BLaER1 (cell line): Measurements from ENCODE around the gene FAM136A.
"Not testable (repeated sequence)": the region's sequence is repeated elsewhere in the genome, so short reads cannot be mapped to it uniquely, and the experiment has no call there.

Experiments
- H3K27ac ChIP-seq: shearing (Covaris generic); formaldehyde crosslinking; 2 replicates; pipeline ENCODE4 v1.8.1; 2022
- H3K27me3 ChIP-seq: shearing (Covaris generic); formaldehyde crosslinking; 2 replicates; pipeline ENCODE4 v1.8.1; 2022
- H3K36me3 ChIP-seq: shearing (Covaris generic); formaldehyde crosslinking; 2 replicates; pipeline ENCODE4 v1.8.1; 2022
- H3K4me1 ChIP-seq: shearing (Covaris generic); formaldehyde crosslinking; 2 replicates; pipeline ENCODE4 v1.8.1; 2022
- H3K4me2 ChIP-seq: shearing (Covaris generic); formaldehyde crosslinking; 2 replicates; pipeline ENCODE4 v1.8.1; 2022
- H3K4me3 ChIP-seq: shearing (Covaris generic); formaldehyde crosslinking; 2 replicates; pipeline ENCODE4 v1.8.1; 2022
- H3K9ac ChIP-seq: shearing (Covaris generic); formaldehyde crosslinking; 2 replicates; pipeline ENCODE4 v1.8.1; 2022
- H3K9me3 ChIP-seq: shearing (Covaris generic); formaldehyde crosslinking; 2 replicates; pipeline ENCODE4 v1.8.1; 2022
- H4K20me1 ChIP-seq: shearing (Covaris generic); formaldehyde crosslinking; 2 replicates; pipeline ENCODE4 v1.8.1; 2022
- Cebpa-rat ChIP-seq: shearing (Covaris generic); IDR thresholded peaks from 2 replicates; pipeline ENCODE4 v1.8.1; 2022

The FAM136A gene

GRCh38 chr2:70330476-70330875 is 28.6 kb upstream of the FAM136A start:
- no peak for TF ChIP-seq Cebpa-rat
- H3K4me3 ChIP-seq: no peak overlapping the region
- H3K4me2 ChIP-seq: no peak overlapping the region
- H3K36me3 ChIP-seq: no peaks in the 10 kb centered on the region
- H3K9me3 ChIP-seq: no peaks in the 10 kb centered on the region
- no peak overlapping the region for H3K27ac ChIP-seq
- H3K27me3 ChIP-seq: no peaks in the 10 kb centered on the region
- H3K9ac ChIP-seq: no peak overlapping the region
- H3K4me1 ChIP-seq: no peaks in the 10 kb centered on the region
- H4K20me1 ChIP-seq: no peaks in the 10 kb centered on the region

DNA sequence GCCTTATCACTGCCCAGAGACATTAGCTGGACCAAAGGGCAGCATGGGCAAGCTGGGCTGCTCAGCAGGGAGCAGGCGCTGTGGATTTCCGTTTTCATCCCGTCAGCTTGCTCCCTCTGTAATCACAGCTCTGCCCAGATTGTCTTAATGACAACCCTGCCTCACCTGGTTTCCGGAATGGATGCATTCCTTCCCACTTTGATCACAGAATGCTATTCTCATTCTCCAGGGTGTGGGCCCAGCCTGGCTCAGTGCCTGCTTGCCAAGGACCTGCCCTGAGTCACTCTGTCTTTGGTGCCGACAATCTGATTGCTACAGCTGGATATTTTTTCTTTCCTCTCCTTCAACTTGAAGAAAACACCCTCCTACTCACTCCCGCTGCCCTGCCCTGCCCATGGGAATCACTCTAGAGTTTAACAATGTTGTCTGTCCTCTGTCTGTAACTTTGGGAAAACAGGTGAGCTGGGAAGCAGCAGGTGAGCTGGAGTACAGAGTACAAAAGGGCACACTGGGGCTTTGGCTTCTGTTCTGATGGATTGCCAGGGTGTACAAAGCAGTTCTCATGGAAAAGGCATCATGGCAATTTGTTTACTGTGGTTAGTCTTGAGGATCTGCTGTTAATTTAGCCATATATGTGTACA is 27.2 kb upstream of the FAM136A start:
- H3K4me1 ChIP-seq: no peaks in the 10 kb centered on the region
- H4K20me1 ChIP-seq: no peaks in the 10 kb centered on the region
- no peaks in the 10 kb centered on the region for H3K36me3 ChIP-seq
- no peak overlapping the region for H3K4me3 ChIP-seq
- no peak overlapping the region for H3K9ac ChIP-seq
- no peaks in the 10 kb centered on the region for H3K27me3 ChIP-seq
- no peak overlapping the region for H3K27ac ChIP-seq
- H3K9me3 ChIP-seq: no peaks in the 10 kb centered on the region
- no peak for TF ChIP-seq Cebpa-rat
- H3K4me2 ChIP-seq: no peak overlapping the region

DNA sequence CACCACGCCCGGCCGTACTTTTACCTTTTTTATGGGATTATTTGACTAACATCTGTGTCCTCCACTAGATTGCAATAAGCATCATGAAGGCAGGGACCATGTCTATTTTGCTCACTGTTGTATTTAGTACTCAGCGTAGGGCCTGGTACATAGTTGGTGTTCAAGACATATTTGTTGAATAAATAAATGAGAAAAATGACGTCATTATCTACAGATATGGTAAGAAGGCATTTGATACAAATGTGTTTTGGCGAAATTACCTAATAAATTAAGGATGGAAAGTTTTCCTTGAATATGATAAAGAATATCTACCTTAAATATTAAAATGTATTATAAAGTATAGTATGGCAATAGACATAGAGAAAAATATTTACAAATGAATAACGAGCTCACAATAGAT is 24.0 kb upstream of the FAM136A start:
- H3K9me3 ChIP-seq: no peaks in the 10 kb centered on the region
- no peaks in the 10 kb centered on the region for H3K4me1 ChIP-seq
- no peak overlapping the region for H3K9ac ChIP-seq
- H3K4me2 ChIP-seq: no peak overlapping the region
- no peak overlapping the region for H3K4me3 ChIP-seq
- no peaks in the 10 kb centered on the region for H3K36me3 ChIP-seq
- H4K20me1 ChIP-seq: no peaks in the 10 kb centered on the region
- H3K27ac ChIP-seq: no peak overlapping the region
- TF ChIP-seq Cebpa-rat: no peak
- H3K27me3 ChIP-seq: no peaks in the 10 kb centered on the region

GRCh38 chr2:70322518-70322917 is 20.7 kb upstream of the FAM136A start:
- Histone ChIP-seq H3K4me2 (no peak overlapping the region), H3K9ac (no peak overlapping the region), H4K20me1 (no peaks in the 10 kb centered on the region), H3K4me3 (no peak overlapping the region), H3K9me3 (no peaks in the 10 kb centered on the region), H3K27me3 (no peaks in the 10 kb centered on the region), H3K27ac (no peak overlapping the region), H3K4me1 (no peaks in the 10 kb centered on the region), H3K36me3 (no peaks in the 10 kb centered on the region)
- TF ChIP-seq Cebpa-rat: no peak

GRCh38 chr2:70321370-70321769 is 19.5 kb upstream of the FAM136A start:
- Histone ChIP-seq H4K20me1 (no peaks in the 10 kb centered on the region), H3K9me3 (no peaks in the 10 kb centered on the region), H3K27ac (no peak overlapping the region), H3K4me2 (no peak overlapping the region), H3K4me3 (no peak overlapping the region), H3K4me1 (no peaks in the 10 kb centered on the region), H3K36me3 (no peaks in the 10 kb centered on the region), H3K9ac (no peak overlapping the region), H3K27me3 (no peaks in the 10 kb centered on the region)
- TF ChIP-seq Cebpa-rat: no peak

DNA sequence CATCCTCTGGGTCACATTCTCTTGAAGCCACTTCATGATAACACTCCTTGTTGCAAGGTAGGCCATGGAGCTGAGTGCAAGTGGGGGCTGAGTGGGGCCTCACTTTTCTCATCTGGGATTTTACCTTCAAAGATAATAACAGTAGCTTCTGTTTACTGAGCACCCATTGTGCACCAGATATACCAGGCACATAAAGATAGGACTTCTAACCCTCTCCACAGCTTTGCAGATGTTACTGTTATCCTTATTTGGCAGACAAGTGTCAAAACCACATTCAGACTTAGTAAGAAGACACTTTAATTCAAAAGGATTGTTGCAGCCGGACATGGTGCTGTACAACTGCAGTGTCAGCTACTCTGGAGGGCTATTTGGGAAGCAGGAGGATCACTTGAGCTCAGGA is 12.8 kb upstream of the FAM136A start:
- Histone ChIP-seq H3K4me1 (no peaks in the 10 kb centered on the region), H3K4me2 (no peak overlapping the region), H3K9ac (no peak overlapping the region), H3K27me3 (no peaks in the 10 kb centered on the region), H3K4me3 (no peak overlapping the region), H3K36me3 (no peaks in the 10 kb centered on the region), H3K9me3 (no peaks in the 10 kb centered on the region), H4K20me1 (no peaks in the 10 kb centered on the region), H3K27ac (no peak overlapping the region)
- TF ChIP-seq Cebpa-rat: no peak

GRCh38 chr2:70312560-70312959 is 10.7 kb upstream of the FAM136A start:
- Histone ChIP-seq H4K20me1 (no peaks in the 10 kb centered on the region), H3K27me3 (no peaks in the 10 kb centered on the region), H3K4me2 (no peak overlapping the region), H3K27ac (no peak overlapping the region), H3K4me1 (no peaks in the 10 kb centered on the region), H3K36me3 (no peaks in the 10 kb centered on the region), H3K4me3 (no peak overlapping the region), H3K9ac (no peak overlapping the region), H3K9me3 (no peaks in the 10 kb centered on the region)
- no peak for TF ChIP-seq Cebpa-rat

DNA sequence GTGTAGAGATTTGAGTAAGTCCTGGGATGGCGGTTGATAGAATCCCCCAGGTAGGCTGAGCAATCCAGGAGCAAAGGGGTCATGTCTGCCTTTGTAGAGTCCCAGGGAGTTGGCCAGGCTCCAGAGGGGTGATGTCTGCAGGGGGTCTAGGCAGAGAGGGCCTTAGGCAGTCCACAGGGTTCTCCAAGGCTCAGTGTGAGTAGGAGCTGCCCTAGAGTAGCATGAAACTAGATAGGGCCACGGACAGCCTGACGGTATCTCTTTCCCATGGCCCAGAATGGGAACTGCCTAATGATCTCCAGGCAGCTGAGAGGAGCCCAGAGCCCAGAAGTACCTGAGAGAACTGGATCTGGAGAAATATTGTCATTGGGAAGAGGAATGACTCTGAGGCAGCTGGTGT is 9.0 kb upstream of the FAM136A start:
- no peak overlapping the region for H3K9ac ChIP-seq
- H4K20me1 ChIP-seq: no peaks in the 10 kb centered on the region
- no peaks in the 10 kb centered on the region for H3K27me3 ChIP-seq
- no peaks in the 10 kb centered on the region for H3K36me3 ChIP-seq
- no peak overlapping the region for H3K4me3 ChIP-seq
- H3K4me1 ChIP-seq: no peaks in the 10 kb centered on the region
- no peak overlapping the region for H3K27ac ChIP-seq
- no peaks in the 10 kb centered on the region for H3K9me3 ChIP-seq
- no peak overlapping the region for H3K4me2 ChIP-seq
- no peak for TF ChIP-seq Cebpa-rat

DNA sequence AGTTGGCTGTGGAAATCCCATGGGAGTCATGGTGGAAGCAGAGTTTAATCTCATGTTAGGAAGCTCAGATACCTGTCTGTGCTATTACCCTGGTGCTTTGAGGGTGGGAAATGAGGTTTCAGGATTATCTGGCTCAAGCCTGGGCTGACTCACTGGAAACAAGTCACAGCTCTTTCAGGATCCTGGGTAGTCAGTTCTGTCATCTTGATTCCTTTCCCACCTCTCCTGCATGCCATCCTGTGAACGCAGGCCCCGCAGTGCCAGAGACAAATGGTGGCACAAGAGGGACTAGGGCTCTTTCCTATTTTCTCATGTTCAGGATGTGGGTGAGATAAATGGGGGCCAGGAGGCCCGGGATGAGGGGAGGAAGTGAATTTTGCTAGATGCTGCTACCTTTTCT is 3.7 kb upstream of the FAM136A start:
- no peak for TF ChIP-seq Cebpa-rat
- no peaks in the 10 kb centered on the region for H3K9me3 ChIP-seq
- H3K4me2 ChIP-seq: no peak overlapping the region
- H3K36me3 ChIP-seq: peaks cover 3% of the 10 kb centered on the region
- no peak overlapping the region for H3K27ac ChIP-seq
- no peak overlapping the region for H3K4me3 ChIP-seq
- H3K4me1 ChIP-seq: peaks cover 10% of the 10 kb centered on the region
- H4K20me1 ChIP-seq: 0 out of 2 replicates have a peak, but pooled peaks cover 4% of the 10 kb centered on the region
- H3K9ac ChIP-seq: 0 out of 2 replicates have a peak overlapping the region, but pooled peaks have one; percentile 29
- H3K27me3 ChIP-seq: no peaks in the 10 kb centered on the region

GRCh38 chr2:70304498-70304897 is 2.6 kb upstream of the FAM136A start:
- Histone ChIP-seq H3K4me1 (peaks cover 16% of the 10 kb centered on the region), H4K20me1 (0 out of 2 replicates have a peak, but pooled peaks cover 4% of the 10 kb centered on the region), H3K9me3 (no peaks in the 10 kb centered on the region), H3K4me3 (no peak overlapping the region), H3K27me3 (no peaks in the 10 kb centered on the region), H3K36me3 (peaks cover 14% of the 10 kb centered on the region), H3K9ac (no peak overlapping the region), H3K4me2 (no peak overlapping the region), H3K27ac (no peak overlapping the region)
- no peak for TF ChIP-seq Cebpa-rat

DNA sequence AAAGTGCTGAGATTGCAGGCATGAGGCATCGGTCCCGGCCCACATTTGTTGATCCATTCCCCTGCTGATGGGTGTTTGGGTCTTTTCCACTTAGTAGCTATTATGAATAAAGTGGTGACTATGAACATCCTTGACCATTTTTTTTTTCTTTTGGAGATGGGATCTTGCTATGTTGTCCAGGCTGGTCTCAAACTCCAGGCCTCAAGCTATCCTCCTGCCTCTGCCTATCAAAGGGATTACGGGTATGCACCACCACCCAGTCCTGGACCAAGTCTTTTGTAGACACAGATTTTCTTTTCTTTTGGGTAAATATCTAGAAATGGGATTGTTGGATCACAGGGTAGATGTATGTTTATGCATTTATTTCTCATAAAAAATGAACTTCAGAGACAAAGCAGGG is 1.3 kb upstream of the FAM136A start:
- no peak overlapping the region for H3K4me3 ChIP-seq
- no peaks in the 10 kb centered on the region for H3K9me3 ChIP-seq
- H3K27ac ChIP-seq: no peak overlapping the region
- H3K4me1 ChIP-seq: peaks cover 21% of the 10 kb centered on the region
- TF ChIP-seq Cebpa-rat: no peak
- H3K4me2 ChIP-seq: no peak overlapping the region
- H4K20me1 ChIP-seq: 0 out of 2 replicates have a peak, but pooled peaks cover 4% of the 10 kb centered on the region
- no peaks in the 10 kb centered on the region for H3K27me3 ChIP-seq
- peaks cover 27% of the 10 kb centered on the region for H3K36me3 ChIP-seq
- no peak overlapping the region for H3K9ac ChIP-seq

DNA sequence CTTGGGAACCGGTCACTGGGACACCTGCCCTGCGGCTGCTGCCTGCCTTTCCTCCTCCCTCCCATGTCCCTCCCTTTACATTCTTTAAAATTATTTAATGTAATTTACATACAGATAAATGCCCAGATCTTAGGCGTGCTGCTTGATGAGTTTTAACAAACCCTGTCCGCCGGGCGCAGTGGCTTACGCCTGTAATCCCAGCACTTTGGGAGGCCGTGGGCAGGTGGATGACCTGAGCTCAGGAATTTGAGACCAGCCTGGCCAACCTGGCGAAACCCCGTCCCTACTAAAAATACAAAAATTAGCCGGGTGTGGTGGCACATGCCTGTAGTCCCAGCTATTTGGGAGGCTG is 304 bp upstream of the FAM136A start:
- H4K20me1 ChIP-seq, H3K9ac ChIP-seq, H3K27ac ChIP-seq, H3K4me2 ChIP-seq, H3K27me3 ChIP-seq, H3K9me3 ChIP-seq: not testable (repeated sequence)
- peaks cover 37% of the 10 kb centered on the region for H3K36me3 ChIP-seq
- H3K4me1 ChIP-seq: peaks cover 25% of the 10 kb centered on the region
- peak overlapping the region; percentile 98 for H3K4me3 ChIP-seq
